Ovary (tissue), 9 donors: ENCODE data around the gene PRR35. TPM values are rescaled to one million over a fixed set of nuclear protein-coding genes. Genes with fewer than 3 reads are reported as not detected.

Source experiments
- DNase-seq, 5 donors: peaks; one replicate each; pipeline ENCODE4 v3.0.0-alpha.2; 2019 to 2020
- H3K27ac ChIP-seq, 2 donors: fragments of 200-600 bp; one replicate each; pipeline versions ENCODE4 v1.5.1 to v1.8.0; 2019 to 2022
- H3K27me3 ChIP-seq: fragments of 200-600 bp; one replicate; pipeline ENCODE4 v1.8.0; 2022
- H3K36me3 ChIP-seq: fragments of 200-600 bp; sonication (generic); one replicate; pipeline ENCODE4 v1.5.1; 2019
- H3K4me1 ChIP-seq: one replicate; pipeline ENCODE4 v1.8.1; 2013; ENCODE audit warnings: mild to moderate bottlenecking, moderate library complexity; ENCODE audit not compliant: insufficient read depth
- H3K4me3 ChIP-seq: fragments of 200-600 bp; sonication (generic); one replicate; pipeline ENCODE4 v1.5.1; 2017
- H3K9me3 ChIP-seq, 2 donors: fragments of 200-600 bp in 1 of 2; sonication (generic) in 1 of 2; one replicate each; pipeline versions ENCODE4 v1.5.1 to v1.8.1; 2013 to 2019; ENCODE audit warnings: mild to moderate bottlenecking in 1 of 2, moderate library complexity in 1 of 2
- CTCF ChIP-seq, 3 donors: fragments of 450-650 bp in 2 of 3; fragments of 200-600 bp in 1 of 3; IDR thresholded peaks; one replicate each; pipeline versions ENCODE4 v1.5.1 to v1.8.0; 2016 to 2022; ENCODE audit warnings: antibody characterized with exemption in 3 of 3, mild to moderate bottlenecking in 1 of 3
- EP300 ChIP-seq: sonication (generic); formaldehyde crosslinking; IDR thresholded peaks from one replicate; pipeline ENCODE4 v1.6.1; 2017; ENCODE audit warnings: antibody characterized with exemption
- POLR2A ChIP-seq: fragments of 450-650 bp; IDR thresholded peaks from one replicate; pipeline ENCODE4 v1.6.1; 2017; ENCODE audit warnings: antibody characterized with exemption, mild to moderate bottlenecking, moderate library complexity
- WGBS, 3 donors: extraction: QIAGEN DNeasy Blood & Tissue Kit in 1 of 3; methylation state at CpG; one replicate each; pipeline versions ENCODE4 v1.1.5 to v1.1.7; 2013 to 2017; 5-methylcytosine and 5-hydroxymethylcytosine counted together
- intact Hi-C, 4 donors: fragments of 100-400 bp; cut with DNase I; formaldehyde crosslinking; loops; one replicate each; pipeline versions ENCODE4 v1.11.0 to v1.15.1; 2022 to 2023
- polyA plus RNA-seq, 2 donors: library from polyadenylated mRNA; stranded (reverse); fragments of 200-250 nt in 1 of 2; fragments of 350-450 nt in 1 of 2; fragmentation: Illumina TruSeq in 1 of 2; extraction: RNeasy Lipid Tissue Mini Kit (QIAGEN cat#74804) in 1 of 2; gene quantifications; one replicate each; pipeline ENCODE4 v1.2.3, GENCODE V29; 2013 to 2014
- total RNA-seq, 7 donors: library from RNA; depleted of rRNA in 2 of 7; stranded (reverse); fragments of >200 nt in 2 of 7; fragmentation: NEBNext Ultra II Directional in 3 of 7; extraction: Animal tissue kit (Norgen Biotek cat#: 25700) in 3 of 7; gene quantifications; one replicate each; pipeline versions ENCODE4 v1.1.0 to v1.2.4, GENCODE V29; 2016 to 2023
- donor health status: DM: no; HTN: no; CAD: no; lungs with moderate emphysema.
- donor health status: DM: no; HTN: no; CAD: no.
- donor health status: Bipolar disorder and iron deficiency.
- donor health status: DM: yes; HTN: yes; CAD: no.
- donor health status: DM: no; HTN: no; CAD: no.
- donor health status: DM: yes; HTN: yes; CAD: no.

Gene PRR35
- total and polyA plus RNA-seq, 9 donors: not detected

GRCh38 chr16:539901-540530 lies 20.2 kb upstream of the PRR35 start:
- intact Hi-C loops: loop anchor here in 2 of 4 donors (10.0 kb wide), 1 partner anchor 125 kb away; the partner anchor contains the start of gene RHOT2 (in 2 of the 2)
- Histone ChIP-seq H3K27ac (no peak overlapping the region), H3K9me3 (no peaks in the 10 kb centered on the region), H3K4me1 (no peaks in the 10 kb centered on the region), H3K36me3 (no peaks in the 10 kb centered on the region), H3K27me3 (no peaks in the 10 kb centered on the region), H3K4me3 (no peak overlapping the region)
- 81 to 85% (median 83%) methylated on average over 30 to 34 of the region's 34 CpGs for WGBS, 3 donors
- no peak for DNase-seq
- TF ChIP-seq POLR2A: no peak
- TF ChIP-seq EP300: no peak
- TF ChIP-seq CTCF (IDR thresholded peaks at IDR 0.05): no peak

GRCh38 chr16:540645-541340 lies 19.4 kb upstream of the PRR35 start:
- TF ChIP-seq EP300: no peak
- no peak for TF ChIP-seq CTCF (IDR thresholded peaks at IDR 0.05)
- no peak for TF ChIP-seq POLR2A
- H3K27me3 ChIP-seq: no peaks in the 10 kb centered on the region
- no peak overlapping the region for H3K4me3 ChIP-seq
- DNase-seq: no peak
- H3K9me3 ChIP-seq: no peaks in the 10 kb centered on the region
- no peaks in the 10 kb centered on the region for H3K36me3 ChIP-seq
- H3K27ac ChIP-seq: no peak overlapping the region
- H3K4me1 ChIP-seq: no peaks in the 10 kb centered on the region
- intact Hi-C loops: loop anchor here in 2 of 4 donors (10.0 kb wide), 1 partner anchor 124 kb away; the partner anchor contains the start of gene RHOT2 (in 2 of the 2)
- 76 to 86% (median 82%) methylated on average over 24 to 29 of the region's 29 CpGs for WGBS, 3 donors

GRCh38 chr16:543301-544164 lies 16.7 kb upstream of the PRR35 start:
- Histone ChIP-seq H3K27ac (no peak overlapping the region), H3K27me3 (no peaks in the 10 kb centered on the region), H3K9me3 (no peaks in the 10 kb centered on the region), H3K4me3 (no peak overlapping the region), H3K36me3 (no peaks in the 10 kb centered on the region), H3K4me1 (peaks cover 3% of the 10 kb centered on the region)
- 86 to 93% (median 88%) methylated on average over 40 to 51 of the region's 51 CpGs for WGBS, 3 donors
- TF ChIP-seq POLR2A (no peak), EP300 (no peak), CTCF (IDR thresholded peaks at IDR 0.05) (no peak)
- no peak for DNase-seq
- intact Hi-C loops: loop anchor here in 2 of 4 donors (10.0 kb wide), 1 partner anchor 121 kb away; the partner anchor contains the start of gene RHOT2 (in 2 of the 2)

GRCh38 chr16:544517-544916 lies 15.7 kb upstream of the PRR35 start:
- TF ChIP-seq POLR2A (no peak), EP300 (no peak), CTCF (IDR thresholded peaks at IDR 0.05) (no peak)
- intact Hi-C loops: loop anchor here in 2 of 4 donors (10.0 kb wide), 1 partner anchor 120 kb away; the partner anchor contains the start of gene RHOT2 (in 2 of the 2)
- Histone ChIP-seq H3K9me3 (no peaks in the 10 kb centered on the region), H3K36me3 (no peaks in the 10 kb centered on the region), H3K27me3 (no peaks in the 10 kb centered on the region), H3K4me1 (peaks cover 3% of the 10 kb centered on the region), H3K27ac (no peak overlapping the region), H3K4me3 (no peak overlapping the region)
- 70 to 86% (median 79%) methylated on average over 46 of the region's 46 CpGs for WGBS, 3 donors
- DNase-seq: no peak
